G401 (cell line): ENCODE results near the gene TSPEAR. TPM values are rescaled to one million over a fixed set of nuclear protein-coding genes. Genes with fewer than 3 reads are reported as not detected.
A peak's percentile ranks its signal among the peaks of the same experiment; 100 is the strongest.

Experiments used
- DNase-seq: peaks from one replicate; pipeline ENCODE4 v3.0.0-alpha.2; 2015; ENCODE audit warnings: low spot score
- in situ Hi-C: cut with HindIII; loops from 2 replicates; pipeline ENCODE4 v1.10.0; 2016; ENCODE audit warnings: low sequenced_read_pairs, mixed read lengths
- total RNA-seq: library from RNA; depleted of rRNA; stranded (reverse); fragments of >200 nt; shearing (Covaris generic); gene quantifications from 2 replicates; pipeline ENCODE4 v1.2.3, GENCODE V29; 2014

TSPEAR gene
- total RNA-seq, 1 experiment from 2014 or later: not detected

DNA sequence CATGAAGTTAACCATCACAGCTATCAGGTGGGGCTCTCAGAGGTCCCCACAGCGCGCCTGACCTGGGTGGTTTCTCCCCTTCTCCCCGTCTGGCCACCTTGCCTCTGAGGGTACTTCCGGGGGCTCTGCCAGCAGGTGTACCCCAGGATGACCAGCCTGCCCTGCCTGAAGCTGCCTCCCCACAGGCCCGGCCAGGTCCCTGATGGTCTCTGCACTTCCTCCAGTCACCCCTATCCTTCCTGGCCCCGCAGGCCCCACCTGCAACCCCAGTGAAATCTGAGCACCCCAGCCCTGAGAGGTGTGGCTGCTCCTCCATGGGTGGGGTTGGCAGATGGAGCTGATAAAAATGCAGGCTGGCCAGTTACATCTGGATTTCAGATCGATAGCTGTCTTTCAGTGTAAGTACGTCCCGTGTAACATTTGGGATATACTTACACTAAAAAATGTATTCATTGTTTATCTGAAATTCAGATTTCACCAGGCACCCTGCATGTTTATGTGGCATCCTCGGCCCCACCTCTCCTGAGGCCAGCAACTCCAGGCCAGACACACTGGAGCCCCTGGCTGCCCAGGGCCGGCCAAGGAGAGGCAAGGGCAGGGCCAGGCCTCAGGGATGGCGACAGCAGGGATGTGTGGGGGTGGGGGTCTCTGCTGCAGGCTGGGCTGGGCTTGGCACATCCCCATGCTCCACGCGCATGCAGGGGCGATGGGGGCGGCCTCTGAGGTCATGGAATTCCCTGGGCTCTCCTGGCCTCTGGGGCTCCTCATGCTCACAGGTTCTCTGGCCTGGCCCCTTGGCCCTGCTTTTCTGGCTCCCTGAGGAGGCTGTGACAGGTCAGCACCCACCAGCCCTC is 230.9 kb downstream of the TSPEAR start:
- no peak for DNase-seq
- in situ Hi-C loops: loop anchor here (25.0 kb wide), 1 partner anchor 307 kb away; no protein-coding TSS in a partner anchor

DNA sequence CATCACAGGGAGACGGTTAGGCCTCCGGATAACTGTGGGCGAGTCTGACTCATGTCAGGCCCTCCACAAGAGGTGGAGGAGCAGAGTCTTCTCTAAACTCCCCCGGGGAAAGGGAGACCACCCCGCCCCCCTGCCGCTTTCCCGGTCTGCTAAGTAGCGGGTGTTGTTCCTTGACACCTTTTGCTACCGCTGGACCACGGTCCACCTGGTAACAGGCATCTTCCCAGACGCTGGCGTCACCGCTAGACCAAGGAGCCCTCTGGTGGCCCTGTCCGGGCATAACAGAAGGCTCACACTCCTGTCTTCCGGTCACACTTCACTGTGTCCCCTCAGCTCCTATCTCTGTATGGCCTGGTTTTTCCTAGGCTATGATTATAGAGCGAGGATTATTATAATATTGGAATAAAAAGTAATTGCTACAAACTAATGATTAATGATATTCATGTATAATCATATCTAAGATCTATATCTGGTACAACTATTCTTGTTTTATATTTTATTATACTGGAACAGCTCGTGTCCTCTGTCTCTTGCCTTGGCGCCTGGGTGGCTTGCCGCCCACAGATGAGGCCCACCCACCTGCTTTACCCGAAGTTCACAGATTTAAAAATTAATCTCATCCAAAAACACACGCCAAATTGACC is 231.7 kb downstream of the TSPEAR start:
- DNase-seq: peak; percentile 44
- in situ Hi-C loops: loop anchor here (25.0 kb wide), 1 partner anchor 308 kb away; no protein-coding TSS in a partner anchor

DNA sequence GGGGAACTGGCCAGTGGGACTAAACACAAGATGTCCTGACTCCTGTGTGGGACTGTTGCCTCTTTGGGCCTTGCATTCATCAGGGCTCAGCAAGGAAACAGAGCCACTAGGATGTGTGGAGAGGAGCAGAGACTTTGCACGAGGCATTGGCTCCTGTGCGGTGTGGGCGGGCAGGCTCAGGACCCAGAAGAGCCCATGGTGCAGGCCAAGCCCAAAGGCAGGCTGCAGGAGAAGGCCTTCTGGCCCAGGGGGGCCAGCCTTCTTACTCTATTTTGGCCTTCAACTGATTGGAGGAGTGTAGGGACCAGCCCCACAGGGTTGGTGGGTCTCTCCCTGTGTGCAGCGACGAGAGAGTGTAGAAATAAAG is 232.6 kb downstream of the TSPEAR start:
- DNase-seq: no peak
- in situ Hi-C loops: loop anchor here (25.0 kb wide), 1 partner anchor 309 kb away; no protein-coding TSS in a partner anchor

DNA sequence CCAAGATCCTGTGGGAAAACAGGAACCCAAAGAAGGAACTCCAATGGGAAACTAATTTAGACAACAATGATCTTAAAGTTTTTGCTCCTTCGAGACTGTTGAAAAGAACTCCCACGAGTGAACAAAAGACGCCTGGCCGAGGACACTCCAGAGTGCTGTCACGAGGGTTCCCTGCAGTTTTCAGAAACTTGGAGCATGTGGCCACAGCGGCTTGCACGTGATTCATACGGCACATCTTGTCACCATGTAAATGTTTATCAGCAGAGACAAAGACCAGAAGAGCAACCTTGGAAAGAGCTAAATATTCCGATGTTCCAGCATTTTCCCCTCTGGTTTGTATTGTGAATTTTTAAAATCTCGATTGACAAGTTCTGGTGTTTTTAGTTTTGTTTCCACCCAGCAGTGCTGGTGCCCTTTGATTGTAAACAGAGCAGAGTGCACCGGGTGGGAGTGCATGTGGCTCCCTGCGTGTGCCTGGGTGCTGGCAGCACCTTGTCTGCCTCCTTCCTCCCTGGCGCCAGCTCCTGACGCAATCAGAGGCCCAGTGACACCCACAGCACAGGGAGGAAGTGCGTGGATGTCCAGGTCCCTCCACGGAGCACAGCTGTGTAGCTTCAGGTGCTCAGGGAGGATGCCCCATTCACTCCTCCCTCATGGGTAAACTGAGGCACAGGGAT is 233.1 kb downstream of the TSPEAR start:
- no peak for DNase-seq
- in situ Hi-C loops: loop anchor here (25.0 kb wide), 1 partner anchor 309 kb away; no protein-coding TSS in a partner anchor

DNA sequence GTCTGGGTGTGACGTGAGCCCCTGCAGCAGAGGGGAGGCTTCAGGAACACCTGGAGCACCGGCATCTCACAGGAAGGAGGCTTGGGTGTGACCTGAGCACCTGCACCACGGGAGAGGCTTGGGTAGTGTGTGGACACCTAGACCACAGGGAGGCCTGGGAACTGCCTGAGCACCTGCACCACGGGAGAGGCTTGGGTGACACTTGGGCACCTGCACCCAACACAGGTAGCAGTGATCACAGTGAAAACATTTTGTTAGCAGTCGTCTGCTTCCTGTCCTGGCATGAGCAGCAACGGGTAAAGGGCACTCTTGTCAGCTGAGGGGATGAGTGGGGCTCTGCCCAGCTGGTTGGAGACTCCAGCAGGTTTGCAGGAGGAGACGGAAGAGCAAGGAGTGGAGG is 233.7 kb downstream of the TSPEAR start:
- DNase-seq: no peak
- in situ Hi-C loops: loop anchor here (25.0 kb wide), 1 partner anchor 310 kb away; no protein-coding TSS in a partner anchor

DNA sequence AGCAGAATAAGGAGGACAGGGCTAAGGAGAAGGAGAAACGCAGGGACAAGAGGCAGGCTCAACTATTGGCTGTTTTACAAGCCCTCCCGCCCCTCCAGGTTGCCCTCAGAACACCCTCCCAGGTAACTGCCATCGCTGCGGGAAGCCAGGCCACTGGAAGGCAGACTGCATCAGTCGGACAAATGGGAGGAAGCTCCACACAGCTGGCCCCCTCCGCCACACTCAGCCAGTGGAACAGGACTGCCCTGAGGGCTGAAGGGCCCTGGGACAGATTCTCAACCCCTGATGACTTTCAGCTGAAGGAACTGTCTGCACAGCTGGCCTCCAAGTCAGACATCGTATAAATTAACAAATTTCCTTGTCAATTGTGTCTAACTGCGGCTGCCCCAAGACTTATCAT is 234.2 kb downstream of the TSPEAR start:
- in situ Hi-C loops: loop anchor here (25.0 kb wide), 1 partner anchor 310 kb away; no protein-coding TSS in a partner anchor
- no peak for DNase-seq

DNA sequence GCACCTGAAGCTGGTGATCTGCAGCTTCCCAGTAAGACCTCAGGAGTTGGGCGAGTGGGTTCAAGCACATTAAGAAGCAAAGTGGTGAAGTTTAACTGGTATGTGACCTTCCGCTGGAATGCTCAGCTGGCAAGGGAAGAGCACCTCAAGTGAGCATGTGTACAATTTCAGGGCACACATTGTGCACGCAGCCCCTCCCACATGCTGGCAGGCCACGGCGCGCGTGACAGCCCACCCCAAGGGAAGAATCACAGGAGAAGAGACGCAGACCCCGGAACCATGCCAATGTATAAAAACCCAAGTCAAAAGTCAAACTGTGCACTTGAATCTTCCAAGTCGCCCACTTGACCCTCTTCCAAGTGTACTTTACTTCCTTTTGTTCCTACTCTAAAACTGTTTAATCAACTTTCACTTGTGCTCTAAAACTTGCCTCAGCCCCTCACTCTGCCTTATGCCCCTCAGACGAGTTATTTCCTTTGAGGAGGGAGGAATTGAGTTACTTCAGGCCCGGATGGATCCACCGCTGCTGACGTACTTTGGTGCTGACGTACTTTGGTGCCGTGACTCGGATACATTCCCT is 236.0 kb downstream of the TSPEAR start:
- in situ Hi-C loops: loop anchor here (25.0 kb wide), 1 partner anchor 312 kb away; no protein-coding TSS in a partner anchor
- no peak for DNase-seq

DNA sequence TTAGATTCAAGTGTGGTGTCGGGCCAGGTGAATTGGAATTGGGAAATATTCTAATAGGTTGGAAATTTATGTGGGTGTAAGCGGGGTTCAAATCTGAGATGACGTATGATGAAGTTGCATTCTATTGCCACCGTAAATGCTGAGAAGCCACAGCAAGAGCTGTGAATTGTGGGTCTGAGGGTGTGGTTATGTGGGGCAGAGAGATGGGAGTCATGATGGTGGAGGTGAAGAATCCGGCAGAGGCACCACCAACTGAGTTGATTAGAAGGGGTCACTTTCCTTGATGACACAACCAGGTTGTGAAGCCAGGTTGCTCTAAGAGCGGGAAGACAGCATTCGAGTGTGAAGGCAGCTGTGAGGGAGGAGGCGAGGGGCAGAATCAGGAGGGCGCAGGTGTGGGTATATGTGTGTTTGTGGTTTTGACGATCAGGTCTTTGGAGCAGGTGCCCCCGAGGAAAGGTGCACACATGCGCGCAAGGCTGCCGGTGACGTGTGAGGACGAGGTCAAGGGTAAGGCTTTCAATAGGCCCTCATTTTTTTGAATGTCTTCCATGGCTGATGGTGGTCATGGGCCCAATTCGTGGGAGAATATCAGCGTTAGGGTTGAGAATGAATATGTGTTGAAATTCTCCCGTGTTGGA is 237.3 kb downstream of the TSPEAR start:
- in situ Hi-C loops: no loop called here
- no peak for DNase-seq

DNA sequence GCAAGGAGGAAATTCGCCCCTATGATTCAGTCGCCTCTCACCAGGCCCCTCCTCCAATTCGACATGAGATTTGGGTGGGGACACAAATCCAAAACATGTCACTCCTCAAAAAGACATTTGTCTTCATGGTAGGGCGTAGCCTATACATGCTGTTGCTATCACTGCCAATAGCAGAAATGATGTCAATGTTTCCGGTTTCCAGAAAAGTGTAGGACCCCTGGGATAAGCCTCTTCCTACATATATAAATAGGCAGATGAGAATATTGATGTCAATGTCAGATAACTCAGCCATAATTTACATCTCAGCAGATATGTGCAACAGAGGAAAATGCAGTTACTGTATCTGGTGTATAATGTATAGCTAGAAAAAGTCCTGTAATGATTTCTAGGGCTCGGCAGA is 239.4 kb downstream of the TSPEAR start:
- in situ Hi-C loops: no loop called here
- DNase-seq: no peak

DNA sequence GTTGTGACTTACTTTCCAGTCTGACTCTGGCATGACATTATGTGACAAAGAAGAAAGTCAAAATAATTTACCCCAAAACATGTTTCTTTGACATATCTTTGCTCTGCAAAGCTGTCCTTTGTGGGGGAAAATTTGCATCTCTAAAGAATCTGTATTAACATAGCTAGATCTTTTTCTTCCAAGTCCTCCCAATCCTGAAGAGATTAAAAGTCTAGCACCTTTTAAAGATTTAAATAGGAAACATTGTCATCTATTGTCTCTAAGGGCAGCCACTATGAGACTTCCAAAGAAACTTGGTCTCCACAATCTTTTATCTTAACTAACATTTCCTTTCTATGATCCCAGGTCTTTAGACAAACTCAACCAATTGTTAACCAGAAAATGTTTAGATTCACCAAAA is 240.0 kb downstream of the TSPEAR start:
- in situ Hi-C loops: no loop called here
- no peak for DNase-seq

DNA sequence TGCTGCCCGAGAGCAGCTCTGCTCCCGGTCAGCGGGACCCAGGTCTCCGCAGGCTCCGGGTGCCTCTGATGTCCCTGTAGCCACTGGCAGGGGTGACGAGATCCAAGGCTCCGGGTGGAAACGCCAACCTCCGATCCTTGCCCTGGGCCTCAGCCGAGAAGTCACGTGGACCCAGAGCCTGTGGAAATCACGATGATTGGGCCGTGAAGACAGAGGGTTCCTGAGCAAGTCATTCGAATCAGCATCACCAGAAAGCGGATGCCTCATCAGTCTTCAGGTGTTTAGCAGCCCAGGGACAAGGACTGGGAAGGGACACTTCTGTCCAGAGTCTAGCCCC is 243.5 kb downstream of the TSPEAR start:
- DNase-seq: no peak
- in situ Hi-C loops: no loop called here

DNA sequence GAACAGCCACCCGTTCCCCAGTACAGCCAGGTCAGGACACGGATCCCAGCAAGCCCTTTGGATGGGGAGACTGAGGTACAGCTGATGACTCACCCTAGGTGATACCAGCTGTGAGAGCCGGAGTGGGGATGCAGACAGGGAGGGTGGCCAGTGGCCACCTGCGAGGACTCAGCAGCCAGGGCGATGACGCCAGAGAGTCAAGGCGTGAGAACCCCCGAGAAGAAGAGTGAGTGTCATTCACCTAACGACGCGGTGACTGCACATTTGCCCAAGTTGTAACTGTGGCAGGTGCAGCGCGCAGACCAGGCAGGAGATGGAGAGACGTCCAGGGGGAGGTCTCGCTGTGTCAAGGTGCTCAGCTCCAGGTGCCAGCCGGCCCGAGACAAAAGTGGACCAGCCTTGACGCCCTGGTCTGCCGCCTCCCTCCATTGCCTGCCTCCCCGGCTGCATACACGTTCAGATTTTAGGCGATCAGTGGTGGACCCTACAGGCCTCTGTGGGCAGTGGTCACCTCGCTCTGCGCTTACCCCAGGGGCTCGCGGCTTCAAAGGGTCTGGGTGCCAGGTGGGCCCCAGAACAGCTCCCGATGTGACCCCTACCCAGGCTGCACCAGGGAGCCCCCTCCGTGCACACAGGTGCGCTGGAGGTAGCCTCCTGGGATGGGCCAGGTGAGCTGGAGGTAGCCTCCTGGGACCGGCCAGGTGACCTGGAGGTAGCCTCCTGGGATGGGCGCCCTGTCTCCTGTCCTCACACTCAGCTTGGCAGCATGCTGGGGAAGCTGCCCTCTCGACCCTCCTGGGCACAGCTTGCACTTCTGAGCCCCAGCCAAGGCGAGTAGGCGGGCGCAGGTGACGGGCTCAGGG is 244.1 kb downstream of the TSPEAR start:
- in situ Hi-C loops: no loop called here
- DNase-seq: no peak

DNA sequence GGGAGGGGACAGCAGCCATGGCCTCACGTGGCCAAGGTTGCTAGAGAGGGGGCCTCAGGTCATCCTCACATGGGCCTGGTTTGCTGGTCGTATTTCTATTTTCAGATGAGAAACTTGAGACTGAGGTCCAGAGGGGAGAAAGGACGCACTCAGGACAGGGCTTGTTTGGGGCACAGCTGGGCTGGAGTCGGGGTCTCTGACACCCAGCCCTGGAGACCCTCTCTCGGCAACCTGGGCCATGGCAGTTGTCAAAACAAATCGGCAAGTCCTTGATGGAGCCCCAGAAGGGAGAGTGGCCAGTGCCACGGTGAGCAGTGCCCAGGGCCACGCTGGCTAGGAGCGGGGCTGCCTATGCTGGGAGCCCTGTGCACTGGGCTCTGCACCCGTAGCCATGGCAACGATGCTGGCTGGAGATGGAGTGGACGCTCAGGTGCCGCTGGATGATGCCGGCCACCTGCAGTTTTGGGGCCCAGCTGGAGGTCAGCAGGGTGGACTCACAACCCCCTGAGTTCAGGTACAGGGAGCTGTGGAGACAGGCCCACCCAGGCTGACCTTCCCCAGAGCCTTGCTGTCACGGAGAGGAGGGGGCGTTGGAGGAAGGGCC is 244.9 kb downstream of the TSPEAR start:
- no peak for DNase-seq
- in situ Hi-C loops: no loop called here

DNA sequence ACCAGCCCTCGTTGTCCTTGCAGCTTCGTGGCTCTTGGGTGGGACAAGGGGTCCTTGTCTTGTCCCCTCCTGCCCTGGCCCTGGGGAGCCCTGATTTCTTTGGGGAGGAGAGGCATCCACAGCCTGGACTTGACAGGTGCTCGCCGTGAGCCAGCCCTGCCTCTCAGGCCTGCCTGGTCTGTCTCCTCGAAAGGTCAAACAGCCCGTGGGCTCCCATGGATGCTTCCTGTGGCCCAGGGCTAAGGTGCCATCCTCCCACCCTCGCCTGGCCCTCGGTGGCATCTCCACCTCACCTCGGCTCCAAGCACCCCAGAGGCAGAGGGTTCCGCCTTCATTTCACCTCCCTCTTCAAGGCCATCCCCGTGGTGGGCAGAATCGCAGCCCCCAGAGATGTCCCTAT is 247.0 kb downstream of the TSPEAR start:
- DNase-seq: no peak
- in situ Hi-C loops: no loop called here

DNA sequence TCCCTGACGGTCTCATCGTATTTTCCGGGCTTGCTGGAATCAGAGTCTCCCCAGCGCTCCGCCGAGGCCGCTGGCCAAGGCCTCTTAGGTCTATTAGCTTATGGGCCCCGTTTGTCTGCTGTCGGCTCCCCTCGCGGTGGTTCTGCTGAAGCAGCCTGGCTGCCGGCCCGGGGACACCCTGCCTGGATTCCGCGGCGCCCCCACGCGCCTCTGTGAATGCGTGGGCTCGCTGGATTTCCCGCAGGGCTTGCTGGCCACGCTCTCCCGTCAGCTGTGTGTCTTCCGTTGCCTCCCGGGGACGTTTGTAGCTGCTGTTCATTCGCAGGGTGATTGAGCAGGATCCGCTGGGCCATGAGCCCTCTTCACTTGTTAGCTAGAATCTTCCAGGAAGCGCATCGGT is 247.6 kb downstream of the TSPEAR start:
- in situ Hi-C loops: no loop called here

DNA sequence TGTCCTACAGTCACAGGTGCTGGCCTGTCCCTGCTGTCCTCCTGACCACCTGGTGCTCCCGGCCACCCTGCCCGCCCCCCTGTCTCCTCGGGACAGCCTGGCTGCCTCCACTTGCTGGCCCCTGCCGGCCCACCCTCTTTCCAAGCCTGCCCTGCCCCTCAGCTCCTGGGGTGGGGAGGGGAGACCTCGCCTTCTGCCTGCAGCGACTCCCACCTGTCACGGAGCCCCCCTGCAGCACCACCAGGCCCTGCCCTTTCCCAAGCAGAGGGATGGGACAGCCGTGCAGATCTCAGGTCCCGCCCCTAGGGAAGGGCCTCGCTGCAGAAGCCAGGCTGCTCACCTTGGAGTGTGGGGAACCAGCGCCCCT is 248.6 kb downstream of the TSPEAR start:
- in situ Hi-C loops: no loop called here
- no peak for DNase-seq

More for the DNA sequence above, 247.6 kb downstream of the TSPEAR start:
- peak; percentile 52 for DNase-seq

DNA sequence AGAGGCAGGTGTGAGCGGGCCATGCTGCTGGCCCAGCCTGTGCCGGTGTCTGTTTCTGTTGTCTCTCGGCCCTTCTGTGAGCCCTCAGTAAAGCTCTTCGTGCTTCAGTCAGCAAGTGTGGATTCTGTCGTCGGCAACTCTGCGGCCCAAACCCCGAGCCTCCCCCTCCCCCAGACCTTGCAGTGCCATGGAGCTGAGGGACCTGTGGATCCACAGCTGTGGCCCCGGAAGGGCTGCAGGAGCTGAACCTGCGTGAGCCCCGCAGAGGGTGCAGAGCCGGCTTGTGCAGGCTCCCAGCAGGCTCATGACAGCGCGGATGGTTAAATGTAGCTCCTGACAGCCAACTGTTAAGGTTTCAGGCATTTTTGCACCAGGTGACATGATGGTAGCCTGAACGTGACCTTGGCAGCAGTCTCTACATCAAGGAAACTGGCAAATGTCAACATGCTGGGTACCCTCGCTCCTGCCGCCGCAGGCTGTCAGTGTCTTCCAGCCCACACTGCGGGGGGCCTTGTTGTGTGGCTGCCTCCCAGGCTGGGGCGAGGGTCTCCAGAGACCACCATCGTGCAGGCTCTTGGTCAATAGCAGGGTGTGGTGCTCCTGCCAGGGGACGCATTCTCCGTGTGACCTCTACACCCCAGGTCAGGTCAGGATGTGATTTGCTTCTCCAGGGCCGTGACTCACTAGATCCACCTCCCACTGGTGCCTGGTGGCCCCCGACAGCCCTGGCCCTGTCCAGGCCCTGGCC is 249.1 kb downstream of the TSPEAR start:
- in situ Hi-C loops: no loop called here
- DNase-seq: no peak
